AG09309 (cell line): ENCODE measurements around the gene NIPA2.

ENCODE experiments used
- DNase-seq: peaks from one replicate; pipeline ENCODE4 v3.0.0-alpha.2; 2010; ENCODE audit warnings: low read depth
- H3K4me3 ChIP-seq: 2 replicates; pipeline ENCODE4 v1.5.1; 2011; ENCODE audit warnings: mild to moderate bottlenecking, low read depth, low read length, moderate library complexity; ENCODE audit not compliant: control insufficient read depth
- CTCF ChIP-seq: IDR thresholded peaks from 2 replicates; pipeline ENCODE4 v1.5.1; 2011; ENCODE audit warnings: mild to moderate bottlenecking, low read depth, low read length, inconsistent platforms; ENCODE audit not compliant: insufficient read depth, control insufficient read depth; ENCODE audit errors: missing control alignments

Gene NIPA2

GRCh38 chr15:22874256-22874655, 35.8 kb downstream of the NIPA2 start:
- DNase-seq, result no peak
- H3K4me3 ChIP-seq, result no peak overlapping the region
- no peak for TF ChIP-seq CTCF

GRCh38 chr15:22874966-22875365, 36.5 kb downstream of the NIPA2 start:
- no peak for DNase-seq
- H3K4me3 ChIP-seq, result no peak overlapping the region
- no peak for TF ChIP-seq CTCF

- no peak overlapping the region for H3K4me3 ChIP-seq
- no peak for TF ChIP-seq CTCF
- DNase-seq, result no peak
Observed at GRCh38 chr15:22877117-22877516, 38.7 kb downstream of the NIPA2 start.

GRCh38 chr15:22877607-22878006, 39.1 kb downstream of the NIPA2 start:
- H3K4me3 ChIP-seq, result no peak overlapping the region
- TF ChIP-seq CTCF, result no peak
- DNase-seq, result no peak

GRCh38 chr15:22878103-22878502, 39.6 kb downstream of the NIPA2 start:
- DNase-seq, result no peak
- no peak for TF ChIP-seq CTCF
- no peak overlapping the region for H3K4me3 ChIP-seq

DNA sequence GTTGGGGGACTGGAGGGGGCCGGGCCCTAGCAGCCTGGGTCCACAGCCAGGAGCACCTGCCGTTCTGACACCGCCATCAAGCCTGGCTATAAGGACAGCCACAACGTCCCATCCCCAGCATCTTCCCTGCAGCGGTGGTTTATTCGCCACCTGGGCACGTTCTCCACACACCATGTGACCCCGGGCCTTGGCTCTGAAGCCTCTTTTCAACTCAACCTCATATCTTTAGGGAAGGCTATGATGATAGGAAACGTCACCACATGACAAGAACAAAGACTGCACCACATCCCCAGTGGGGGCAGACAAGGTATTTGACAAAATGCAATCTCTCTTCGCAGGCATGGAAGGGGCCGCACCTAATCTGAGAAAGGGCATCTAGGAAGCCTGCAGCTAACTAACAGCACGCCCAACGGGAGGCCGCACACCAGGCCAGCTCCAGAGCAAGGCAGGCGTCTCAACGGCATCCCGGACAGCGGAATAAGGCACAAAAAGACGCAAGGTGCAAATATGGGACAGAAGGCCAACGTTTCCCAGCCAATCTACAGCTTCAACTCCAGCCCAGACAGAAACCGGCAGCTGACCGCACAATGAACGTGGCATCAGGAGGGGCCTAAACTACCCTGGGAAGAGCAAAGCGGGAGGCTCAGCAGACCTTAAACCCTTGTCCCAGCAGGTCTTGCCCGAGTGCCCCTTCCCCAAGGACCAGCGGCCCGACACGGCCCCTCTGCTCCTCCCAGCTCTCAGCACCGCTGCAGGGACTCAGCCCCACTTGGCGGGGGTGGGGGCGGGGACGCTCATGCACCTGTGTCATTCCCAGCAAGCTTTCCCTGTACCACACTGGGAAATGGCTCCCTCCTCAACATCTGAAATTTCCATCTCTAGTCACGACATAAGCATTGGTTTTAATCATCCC, 41.9 kb downstream of the NIPA2 start:
- no peak for DNase-seq
- no peak overlapping the region for H3K4me3 ChIP-seq
- TF ChIP-seq CTCF, result no peak
